Transverse colon (tissue), 4 donors: Measurements from ENCODE around the gene EIF4B.

Experiments
- CTCF ChIP-seq, 5 experiments: fragments of 200-600 bp in 3 of 5; fragments of 450-650 bp in 2 of 5; sonication (generic) in 3 of 5; IDR thresholded peaks; 1 replicate in 2 of 5; 2 replicates in 3 of 5; pipeline ENCODE4 v1.5.1; 2016 to 2017; ENCODE audit warnings: antibody characterized with exemption in 5 of 5, inconsistent platforms in 3 of 5, mild to moderate bottlenecking in 2 of 5, moderate library complexity in 1 of 5
- POLR2A ChIP-seq: fragments of 450-650 bp; IDR thresholded peaks from one replicate; pipeline ENCODE4 v1.6.1; 2016; ENCODE audit warnings: antibody characterized with exemption, mild to moderate bottlenecking, moderate library complexity
- POLR2AphosphoS5 ChIP-seq, 3 donors: sonication (generic); formaldehyde crosslinking; IDR thresholded peaks; one replicate each; pipeline ENCODE4 v1.6.1; 2016; ENCODE audit warnings: antibody characterized with exemption in 3 of 3

- TF ChIP-seq CTCF (IDR thresholded peaks at IDR 0.05) = no peak
- TF ChIP-seq POLR2AphosphoS5 (IDR thresholded peaks at IDR 0.05) = no peak
- TF ChIP-seq POLR2A = no peak
Observed at GRCh38 chr12:53082637-53083175, 76.5 kb downstream of the EIF4B start.
